K562 (cell line): Measurements from ENCODE around the gene EME2. TPM values are rescaled to one million over a fixed set of nuclear protein-coding genes. Genes with fewer than 3 reads are reported as not detected.
A peak's percentile ranks its signal among the peaks of the same experiment; 100 is the strongest.

Experiments used
- ATF3 ChIP-seq, 2 experiments: fragments of 450-650 bp in 1 of 2; sonication (generic) in 1 of 2; formaldehyde crosslinking in 1 of 2; IDR thresholded peaks in 1 of 2; conservative IDR thresholded peaks in 1 of 2; 2 replicates each; pipeline versions ENCODE4 v1.6.1 to v1.8.1; 2016 to 2023; ENCODE audit warnings: mild to moderate bottlenecking in 2 of 2, moderate library complexity in 2 of 2, inconsistent platforms in 1 of 2, missing genetic modification reagents in 1 of 2
- ELF2 ChIP-seq: fragments of 250-450 bp; sonication (Bioruptor Pico); IDR thresholded peaks from 2 replicates; pipeline ENCODE4 v1.5.0; 2021; ENCODE audit warnings: mild to moderate bottlenecking
- HMG20B ChIP-seq: fragments of 250-450 bp; sonication (Bioruptor Pico); IDR thresholded peaks from 2 replicates; pipeline ENCODE4 v1.5.0; 2021; ENCODE audit warnings: mild to moderate bottlenecking
- HNRNPL ChIP-seq: fragments of 200-400 bp; formaldehyde crosslinking; IDR thresholded peaks from 2 replicates; pipeline ENCODE4 v1.6.1; 2017; ENCODE audit warnings: low read depth, mild to moderate bottlenecking, low read length
- ILK ChIP-seq: fragments of 450-650 bp; IDR thresholded peaks from 2 replicates; pipeline ENCODE4 v1.6.1; 2016; ENCODE audit warnings: missing genetic modification characterization, low read depth, mild to moderate bottlenecking, missing compliant biosample characterization, moderate library complexity, borderline replicate concordance
- LEF1 ChIP-seq: fragments of 450-650 bp; IDR thresholded peaks from 2 replicates; pipeline ENCODE4 v1.6.1; 2016; ENCODE audit warnings: mild to moderate bottlenecking
- NR3C1 ChIP-seq: sonication (generic); formaldehyde crosslinking; IDR thresholded peaks from 2 replicates; pipeline ENCODE4 v1.8.1; 2022; ENCODE audit warnings: missing genetic modification reagents
- NRF1 ChIP-seq, 2 experiments: fragments of 450-650 bp; IDR thresholded peaks in 1 of 2; conservative IDR thresholded peaks in 1 of 2; 2 replicates each; pipeline ENCODE4 v1.6.1; 2014; ENCODE audit warnings: mild to moderate bottlenecking in 2 of 2
- PHF21A ChIP-seq: fragments of 450-650 bp; IDR thresholded peaks from 2 replicates; pipeline ENCODE4 v1.6.1; 2017; ENCODE audit warnings: low read depth, borderline replicate concordance
- PKNOX1 ChIP-seq: fragments of 450-650 bp; IDR thresholded peaks from 2 replicates; pipeline ENCODE4 v1.6.1; 2016
- POLR2G ChIP-seq: fragments of 200-400 bp; formaldehyde crosslinking; IDR thresholded peaks from 2 replicates; pipeline ENCODE4 v1.6.1; 2017; ENCODE audit warnings: low read depth, mild to moderate bottlenecking, antibody characterized with exemption, low read length, moderate library complexity
- PTBP1 ChIP-seq: fragments of 200-400 bp; formaldehyde crosslinking; IDR thresholded peaks from 2 replicates; pipeline ENCODE4 v1.6.1; 2017; ENCODE audit warnings: low read depth, low read length
- RBFOX2 ChIP-seq: fragments of 200-400 bp; formaldehyde crosslinking; IDR thresholded peaks from 2 replicates; pipeline ENCODE4 v1.6.1; 2017; ENCODE audit warnings: low read depth, mild to moderate bottlenecking, low read length, moderate library complexity
- RBM22 ChIP-seq: fragments of 200-400 bp; formaldehyde crosslinking; IDR thresholded peaks from 2 replicates; pipeline ENCODE4 v1.6.1; 2018; ENCODE audit warnings: low read length, low read depth; ENCODE audit not compliant: poor library complexity, severe bottlenecking
- ZNF121 ChIP-seq: sonication (generic); formaldehyde crosslinking; conservative IDR thresholded peaks from 2 replicates; pipeline ENCODE4 v1.8.0; 2022; ENCODE audit warnings: missing genetic modification reagents
- polyA plus RNA-seq, 8 experiments: library from polyadenylated mRNA; depleted of rRNA in 4 of 8; stranded (reverse) in 5 of 8; unstranded in 3 of 8; fragments of >200 nt; fragmentation: Nextera tagmentation in 2 of 8; fragmentation: Illumina TruSeq in 1 of 8; extraction: Ambion mirVana in 2 of 8; extraction: Trizol in 1 of 8; gene quantifications; 2 replicates each; pipeline versions ENCODE4 v1.2.1 to v1.2.3, GENCODE V29; 2011 to 2014; ENCODE audit warnings: inconsistent platforms in 1 of 8, missing spikeins in 1 of 8
- total RNA-seq, 7 experiments: library from RNA; depleted of rRNA in 6 of 7; stranded (reverse); fragments of >200 nt in 6 of 7; fragmentation: Illumina TruSeq in 2 of 7; extraction: Trizol in 2 of 7; gene quantifications; 2 replicates each; pipeline versions ENCODE4 v1.2.1 to v1.2.3, GENCODE V29; 2011 to 2021; ENCODE audit warnings: low replicate concordance in 1 of 7

EME2 gene
- total and polyA plus RNA-seq, 9 of the 15 experiments (the other 6 are each of a cell fraction or from before 2014, with no cell fraction given): 0.35 to 19.9 (median 3.5) TPM

GRCh38 chr16:1778200-1779179 is 5.9 kb downstream of the EME2 start (continued):
- TF ChIP-seq HNRNPL (no peak), POLR2G (peak; percentile 73), ELF2 (CRISPR knock-in tag) (no peak), PHF21A (no peak), RBM22 (peak; percentile 53), LEF1 (no peak), NR3C1 (CRISPR knock-in tag) (no peak), PKNOX1 (no peak), RBFOX2 (peak; percentile 43), HMG20B (no peak), PTBP1 (0 out of 2 replicates have a peak, but pooled peaks have one; percentile 77), ILK (no peak), ATF3 (IDR thresholded peaks at IDR 0.05) (no peak), ATF3 (CRISPR knock-in tag; conservative IDR thresholded peaks at IDR 0.05) (no peak), NRF1 (conservative IDR thresholded peaks at IDR 0.05 in 1 of 2, IDR thresholded peaks at IDR 0.05 in 1 of 2) (no peak), ZNF121 (no peak)
